ENCODE measurements around the gene SYNPO.

DNA sequence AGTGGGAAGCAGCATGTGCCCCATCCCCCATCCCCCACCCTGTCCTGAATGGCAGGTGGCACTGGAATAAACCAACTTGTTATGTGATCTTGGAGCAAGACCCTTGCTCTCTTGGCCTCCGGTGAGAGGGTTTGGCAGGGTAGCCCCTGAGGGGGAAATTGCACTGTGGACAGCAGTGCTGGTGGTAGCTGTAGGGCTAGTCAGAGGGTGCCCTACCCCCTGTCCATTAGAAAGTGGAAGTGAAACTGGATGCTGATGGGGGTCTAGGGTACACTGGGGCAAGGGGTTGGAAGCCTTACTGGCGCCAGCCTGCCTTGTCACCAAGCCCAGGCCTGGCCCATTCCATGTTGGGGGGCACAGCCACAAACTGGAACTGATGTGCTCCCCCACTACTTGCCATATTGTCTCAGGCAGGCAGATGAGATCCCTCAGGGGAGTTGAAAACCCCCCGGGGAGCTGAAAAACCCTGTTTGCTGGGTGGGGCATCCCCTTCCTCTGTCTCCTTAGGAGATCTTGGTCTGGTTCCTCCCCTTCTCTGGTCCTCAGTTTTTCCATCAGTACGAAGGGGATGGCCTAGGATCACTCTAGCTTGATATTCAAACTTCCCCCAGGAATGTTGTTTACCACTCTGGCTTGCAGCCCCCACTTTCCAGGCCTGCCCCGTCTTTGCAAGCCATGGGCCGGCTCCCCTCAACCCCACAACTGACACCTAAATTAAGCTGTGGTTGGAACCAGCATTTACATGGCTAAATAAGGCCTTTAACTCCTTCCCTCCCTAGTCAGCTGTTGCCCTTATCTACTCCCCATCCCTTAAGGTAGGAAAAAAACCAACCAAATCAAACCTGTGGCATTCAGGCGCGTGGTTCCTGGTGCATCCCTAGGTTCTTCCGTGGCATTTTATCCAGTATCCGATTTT lies 14.4 kb upstream of the SYNPO start:
- TF ChIP-seq, protein P1, sequence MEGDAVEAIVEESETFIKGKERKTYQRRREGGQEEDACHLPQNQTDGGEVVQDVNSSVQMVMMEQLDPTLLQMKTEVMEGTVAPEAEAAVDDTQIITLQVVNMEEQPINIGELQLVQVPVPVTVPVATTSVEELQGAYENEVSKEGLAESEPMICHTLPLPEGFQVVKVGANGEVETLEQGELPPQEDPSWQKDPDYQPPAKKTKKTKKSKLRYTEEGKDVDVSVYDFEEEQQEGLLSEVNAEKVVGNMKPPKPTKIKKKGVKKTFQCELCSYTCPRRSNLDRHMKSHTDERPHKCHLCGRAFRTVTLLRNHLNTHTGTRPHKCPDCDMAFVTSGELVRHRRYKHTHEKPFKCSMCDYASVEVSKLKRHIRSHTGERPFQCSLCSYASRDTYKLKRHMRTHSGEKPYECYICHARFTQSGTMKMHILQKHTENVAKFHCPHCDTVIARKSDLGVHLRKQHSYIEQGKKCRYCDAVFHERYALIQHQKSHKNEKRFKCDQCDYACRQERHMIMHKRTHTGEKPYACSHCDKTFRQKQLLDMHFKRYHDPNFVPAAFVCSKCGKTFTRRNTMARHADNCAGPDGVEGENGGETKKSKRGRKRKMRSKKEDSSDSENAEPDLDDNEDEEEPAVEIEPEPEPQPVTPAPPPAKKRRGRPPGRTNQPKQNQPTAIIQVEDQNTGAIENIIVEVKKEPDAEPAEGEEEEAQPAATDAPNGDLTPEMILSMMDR (IDR thresholded peaks at IDR 0.05; ENCODE audit: poor library complexity): no peak
- no peak for TF ChIP-seq EZH2phosphoT487 (IDR thresholded peaks at IDR 0.05; ENCODE audit: low read depth, severe bottlenecking, unreplicated experiment)

All from hepatocyte (in vitro differentiated cells).